ENCODE data around the gene KIF13A. TPM values are rescaled to one million over a fixed set of nuclear protein-coding genes. Genes with fewer than 3 reads are reported as not detected.

KIF13A gene
- total RNA-seq, 1 donor from 2014 or later, result 44.4 TPM

DNA sequence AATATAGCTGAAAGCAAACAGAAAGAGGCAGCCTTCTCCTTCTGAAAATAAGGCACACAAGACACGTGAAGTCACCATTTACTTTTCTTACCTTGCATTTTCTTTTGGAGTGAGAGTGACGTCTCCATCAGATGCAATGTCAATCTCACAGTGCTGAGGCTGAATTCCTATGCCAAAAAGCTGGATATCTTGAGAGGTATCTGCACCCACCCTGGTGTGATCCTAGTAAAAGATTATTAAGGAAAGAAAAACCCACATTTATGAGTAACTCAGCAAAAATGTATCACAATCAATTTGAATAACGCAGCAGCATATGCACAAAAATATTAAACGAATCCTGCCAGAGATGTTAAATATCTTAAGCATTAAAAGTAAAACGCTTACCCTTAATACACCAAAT, 159.3 kb downstream of the KIF13A start:
- H3K27ac Mint-ChIP-seq, result no peak overlapping the region
- no peak overlapping the region for H3K4me3 Mint-ChIP-seq (ENCODE audit: low read depth)
- DNase-seq (ENCODE audit: low spot score, unreplicated experiment), result no peak
- H3K27me3 Mint-ChIP-seq, result no peaks in the 10 kb centered on the region
- TF ChIP-seq, protein P1, sequence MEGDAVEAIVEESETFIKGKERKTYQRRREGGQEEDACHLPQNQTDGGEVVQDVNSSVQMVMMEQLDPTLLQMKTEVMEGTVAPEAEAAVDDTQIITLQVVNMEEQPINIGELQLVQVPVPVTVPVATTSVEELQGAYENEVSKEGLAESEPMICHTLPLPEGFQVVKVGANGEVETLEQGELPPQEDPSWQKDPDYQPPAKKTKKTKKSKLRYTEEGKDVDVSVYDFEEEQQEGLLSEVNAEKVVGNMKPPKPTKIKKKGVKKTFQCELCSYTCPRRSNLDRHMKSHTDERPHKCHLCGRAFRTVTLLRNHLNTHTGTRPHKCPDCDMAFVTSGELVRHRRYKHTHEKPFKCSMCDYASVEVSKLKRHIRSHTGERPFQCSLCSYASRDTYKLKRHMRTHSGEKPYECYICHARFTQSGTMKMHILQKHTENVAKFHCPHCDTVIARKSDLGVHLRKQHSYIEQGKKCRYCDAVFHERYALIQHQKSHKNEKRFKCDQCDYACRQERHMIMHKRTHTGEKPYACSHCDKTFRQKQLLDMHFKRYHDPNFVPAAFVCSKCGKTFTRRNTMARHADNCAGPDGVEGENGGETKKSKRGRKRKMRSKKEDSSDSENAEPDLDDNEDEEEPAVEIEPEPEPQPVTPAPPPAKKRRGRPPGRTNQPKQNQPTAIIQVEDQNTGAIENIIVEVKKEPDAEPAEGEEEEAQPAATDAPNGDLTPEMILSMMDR (IDR thresholded peaks at IDR 0.05; ENCODE audit: unreplicated experiment), result no peak
- H3K4me1 Mint-ChIP-seq (ENCODE audit: low read depth), result no peaks in the 10 kb centered on the region
- H3K36me3 Mint-ChIP-seq (ENCODE audit: insufficient read depth), result peaks cover 24% of the 10 kb centered on the region
- H3K9me3 Mint-ChIP-seq (ENCODE audit: low read depth), result no peaks in the 10 kb centered on the region

DNA sequence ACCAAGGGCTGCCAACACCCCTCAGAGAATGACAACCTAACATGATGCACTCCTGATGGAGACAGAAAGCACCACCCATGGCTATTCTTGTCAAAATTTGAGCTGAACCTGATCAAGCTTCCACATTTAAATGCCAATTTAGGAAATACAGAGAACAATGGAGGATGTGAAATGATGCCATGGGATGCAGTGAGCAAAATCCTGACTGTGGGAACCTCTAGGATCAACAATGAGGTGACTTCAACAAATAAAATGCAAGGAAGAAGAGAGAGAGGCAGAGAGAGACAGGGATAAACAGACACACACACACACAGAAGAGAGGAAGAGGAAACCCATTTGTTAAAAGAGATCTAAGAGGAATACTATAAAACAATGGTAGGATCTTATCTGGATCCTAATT, 161.1 kb downstream of the KIF13A start:
- Mint-ChIP-seq H3K4me3 (ENCODE audit: low read depth) (no peak overlapping the region), H3K27me3 (no peaks in the 10 kb centered on the region), H3K4me1 (ENCODE audit: low read depth) (no peaks in the 10 kb centered on the region), H3K36me3 (ENCODE audit: insufficient read depth) (peaks cover 14% of the 10 kb centered on the region), H3K9me3 (ENCODE audit: low read depth) (no peaks in the 10 kb centered on the region), H3K27ac (no peak overlapping the region)
- DNase-seq (ENCODE audit: low spot score, unreplicated experiment), result no peak
- TF ChIP-seq, protein P1 (IDR thresholded peaks at IDR 0.05; ENCODE audit: unreplicated experiment), result no peak

DNA sequence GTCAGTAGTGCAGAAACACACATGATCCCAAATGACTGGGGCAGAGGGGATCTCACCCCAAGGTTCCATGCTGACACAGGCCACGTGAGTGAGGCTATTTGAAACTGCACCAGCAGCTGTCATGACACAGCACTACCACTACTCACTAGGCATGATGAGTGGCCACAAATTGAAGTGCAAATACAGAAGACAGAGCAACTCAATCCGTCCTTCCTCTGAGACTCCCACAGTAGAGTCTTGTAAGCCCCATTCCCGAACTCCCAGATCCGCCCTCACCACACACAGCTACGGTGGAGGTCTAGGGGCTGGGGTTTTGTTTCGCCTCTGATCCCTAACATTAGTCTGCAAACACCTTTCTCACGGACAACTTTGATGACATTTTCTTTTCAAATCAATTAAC, 167.4 kb downstream of the KIF13A start:
- H3K36me3 Mint-ChIP-seq (ENCODE audit: insufficient read depth), result peaks cover 6% of the 10 kb centered on the region
- TF ChIP-seq, protein P1 (IDR thresholded peaks at IDR 0.05; ENCODE audit: unreplicated experiment), result no peak
- no peaks in the 10 kb centered on the region for H3K9me3 Mint-ChIP-seq (ENCODE audit: low read depth)

DNA sequence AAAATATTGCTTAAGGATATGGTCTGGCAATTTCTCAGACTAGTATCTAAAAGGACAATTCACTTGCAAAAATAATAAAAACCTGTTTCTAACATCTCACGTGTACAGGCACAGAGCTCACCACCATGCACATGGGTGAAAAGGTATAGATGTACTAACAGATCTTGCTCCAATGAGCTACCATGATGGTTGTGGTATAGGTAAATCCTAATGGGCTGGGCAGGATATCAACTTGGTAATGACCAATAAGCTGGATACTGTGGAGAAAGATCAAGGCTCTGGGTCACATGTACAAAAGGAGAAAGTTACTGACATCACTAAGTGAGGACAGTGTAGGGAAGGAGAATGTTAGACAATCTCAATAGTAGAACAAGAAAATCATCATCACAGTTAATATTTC, 169.7 kb downstream of the KIF13A start:
- TF ChIP-seq, protein P1 (IDR thresholded peaks at IDR 0.05; ENCODE audit: unreplicated experiment), result no peak
- Mint-ChIP-seq H3K27ac (no peak overlapping the region), H3K36me3 (ENCODE audit: insufficient read depth) (peaks cover 8% of the 10 kb centered on the region), H3K27me3 (no peaks in the 10 kb centered on the region), H3K9me3 (ENCODE audit: low read depth) (no peaks in the 10 kb centered on the region), H3K4me3 (ENCODE audit: low read depth) (no peak overlapping the region), H3K4me1 (ENCODE audit: low read depth) (peaks cover 5% of the 10 kb centered on the region)
- DNase-seq (ENCODE audit: low spot score, unreplicated experiment), result no peak

More for the DNA sequence above, 167.4 kb downstream of the KIF13A start:
- H3K4me1 Mint-ChIP-seq (ENCODE audit: low read depth), result peaks cover 5% of the 10 kb centered on the region
- no peak for DNase-seq (ENCODE audit: low spot score, unreplicated experiment)
- H3K27me3 Mint-ChIP-seq, result no peaks in the 10 kb centered on the region
- no peak overlapping the region for H3K4me3 Mint-ChIP-seq (ENCODE audit: low read depth)
- H3K27ac Mint-ChIP-seq, result no peak overlapping the region

DNA sequence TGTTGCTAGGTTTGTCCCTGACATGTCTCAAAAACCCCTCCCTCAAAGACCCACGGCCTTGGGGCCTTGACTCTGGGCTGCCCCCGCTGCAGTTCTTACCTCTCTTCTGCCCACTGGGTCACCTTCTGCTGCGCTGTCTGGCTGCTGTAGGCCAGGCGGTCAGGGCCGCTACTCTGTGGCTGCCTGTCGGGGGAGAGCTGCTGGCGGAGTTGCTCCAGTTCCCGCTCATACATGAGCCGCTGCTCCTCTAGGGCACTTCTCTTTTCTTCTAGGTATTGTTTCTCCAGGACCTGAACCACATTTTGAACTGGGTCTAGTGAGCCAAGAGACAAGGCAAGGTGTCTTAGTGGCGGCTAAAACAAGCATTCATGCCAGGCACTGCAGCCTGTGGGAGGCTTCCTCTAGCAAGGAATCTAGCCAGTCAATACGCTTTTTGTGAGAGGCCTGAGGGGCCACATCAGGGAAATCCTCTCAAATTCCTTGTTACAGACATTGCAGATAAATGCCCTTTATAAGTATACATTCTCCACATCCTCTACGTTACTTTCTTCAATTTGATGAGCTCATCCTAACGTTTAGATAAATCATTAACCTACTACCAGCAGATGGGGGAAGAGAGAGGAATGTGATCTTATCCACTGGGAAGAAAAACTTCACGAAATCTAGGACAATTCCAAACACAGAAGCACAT, 170.4 kb downstream of the KIF13A start:
- no peak for DNase-seq (ENCODE audit: low spot score, unreplicated experiment)
- Mint-ChIP-seq H3K4me1 (ENCODE audit: low read depth) (peaks cover 5% of the 10 kb centered on the region), H3K36me3 (ENCODE audit: insufficient read depth) (peaks cover 14% of the 10 kb centered on the region), H3K9me3 (ENCODE audit: low read depth) (no peaks in the 10 kb centered on the region), H3K4me3 (ENCODE audit: low read depth) (no peak overlapping the region), H3K27ac (peak overlapping the region; percentile 71), H3K27me3 (no peaks in the 10 kb centered on the region)
- TF ChIP-seq, protein P1 (IDR thresholded peaks at IDR 0.05; ENCODE audit: unreplicated experiment), result no peak
